Erythroblast (primary cell): ENCODE measurements around the gene TRAF5.

Experiments used
- GATA1 ChIP-seq: IDR thresholded peaks from 2 replicates; pipeline ENCODE4 v1.6.1; 2011; ENCODE audit warnings: low read depth, mild to moderate bottlenecking, control low read depth, low read length, moderate library complexity
- POLR2A ChIP-seq: IDR thresholded peaks from 2 replicates; pipeline ENCODE4 v1.6.1; 2011; ENCODE audit warnings: mild to moderate bottlenecking, low read length

- TF ChIP-seq POLR2A = no peak
- no peak for TF ChIP-seq GATA1
Observed at GRCh38 chr1:211341999-211342398, 15.4 kb downstream of the TRAF5 start.
